HEK293 (cell line): ENCODE data around the gene GUCY2D.

Source experiments
- BCL11B ChIP-seq: fragments of 450-650 bp; formaldehyde crosslinking; IDR thresholded peaks from 2 replicates; pipeline ENCODE4 v1.5.1; 2016; ENCODE audit warnings: low read depth, missing biosample characterization, missing genetic modification characterization
- FEZF1 ChIP-seq: fragments of 450-650 bp; formaldehyde crosslinking; IDR thresholded peaks from 2 replicates; pipeline ENCODE4 v1.5.1; 2016; ENCODE audit warnings: missing biosample characterization, missing genetic modification characterization
- KLF10 ChIP-seq: fragments of 450-650 bp; IDR thresholded peaks from 2 replicates; pipeline ENCODE4 v1.5.1; 2018; ENCODE audit warnings: missing biosample characterization, mild to moderate bottlenecking, missing genetic modification characterization
- KLF8 ChIP-seq: fragments of 450-650 bp; formaldehyde crosslinking; IDR thresholded peaks from 2 replicates; pipeline ENCODE4 v1.5.1; 2016; ENCODE audit warnings: missing biosample characterization, missing genetic modification characterization
- MZF1 ChIP-seq: fragments of 450-650 bp; formaldehyde crosslinking; IDR thresholded peaks from 2 replicates; pipeline ENCODE4 v1.5.1; 2017; ENCODE audit warnings: missing biosample characterization, missing genetic modification characterization, borderline replicate concordance
- PRDM10 ChIP-seq: fragments of 450-650 bp; formaldehyde crosslinking; IDR thresholded peaks from 2 replicates; pipeline ENCODE4 v1.5.1; 2016; ENCODE audit warnings: missing biosample characterization, missing genetic modification characterization
- PRDM4 ChIP-seq: fragments of 450-650 bp; formaldehyde crosslinking; IDR thresholded peaks from 2 replicates; pipeline ENCODE4 v1.5.1; 2017; ENCODE audit warnings: missing biosample characterization, missing genetic modification characterization
- ZNF175 ChIP-seq: fragments of 450-650 bp; formaldehyde crosslinking; IDR thresholded peaks from 2 replicates; pipeline ENCODE4 v1.5.1; 2016; ENCODE audit warnings: missing biosample characterization, missing genetic modification characterization
- ZNF214 ChIP-seq: fragments of 450-650 bp; formaldehyde crosslinking; IDR thresholded peaks from 2 replicates; pipeline ENCODE4 v1.5.1; 2017; ENCODE audit warnings: missing biosample characterization, mild to moderate bottlenecking, missing genetic modification characterization, borderline replicate concordance
- ZNF239 ChIP-seq: fragments of 450-650 bp; formaldehyde crosslinking; IDR thresholded peaks from 2 replicates; pipeline ENCODE4 v1.5.1; 2016; ENCODE audit warnings: missing biosample characterization, missing genetic modification characterization
- ZNF266 ChIP-seq: fragments of 450-650 bp; formaldehyde crosslinking; IDR thresholded peaks from 2 replicates; pipeline ENCODE4 v1.5.1; 2016; ENCODE audit warnings: missing biosample characterization, missing genetic modification characterization, low read depth
- ZNF324 ChIP-seq: fragments of 450-650 bp; formaldehyde crosslinking; IDR thresholded peaks from 2 replicates; pipeline ENCODE4 v1.5.1; 2016; ENCODE audit warnings: missing biosample characterization, missing genetic modification characterization
- ZNF391 ChIP-seq: fragments of 450-650 bp; formaldehyde crosslinking; IDR thresholded peaks from 2 replicates; pipeline ENCODE4 v1.5.1; 2016; ENCODE audit warnings: low read depth, missing biosample characterization, missing genetic modification characterization, borderline replicate concordance
- ZNF473 ChIP-seq: fragments of 450-650 bp; formaldehyde crosslinking; IDR thresholded peaks from 2 replicates; pipeline ENCODE4 v1.5.1; 2017; ENCODE audit warnings: missing biosample characterization, missing genetic modification characterization
- ZNF530 ChIP-seq: fragments of 450-650 bp; formaldehyde crosslinking; IDR thresholded peaks from 2 replicates; pipeline ENCODE4 v1.5.1; 2016; ENCODE audit warnings: low read depth, missing biosample characterization, missing genetic modification characterization
- ZNF549 ChIP-seq: fragments of 450-650 bp; IDR thresholded peaks from 2 replicates; pipeline ENCODE4 v1.5.1; 2018; ENCODE audit warnings: missing biosample characterization, missing genetic modification characterization, mild to moderate bottlenecking, inconsistent platforms, moderate library complexity
- ZNF768 ChIP-seq: fragments of 450-650 bp; formaldehyde crosslinking; IDR thresholded peaks from 2 replicates; pipeline ENCODE4 v1.5.1; 2018; ENCODE audit warnings: missing biosample characterization, mild to moderate bottlenecking, missing genetic modification characterization
- ZNF777 ChIP-seq: fragments of 450-650 bp; formaldehyde crosslinking; IDR thresholded peaks from 2 replicates; pipeline ENCODE4 v1.5.1; 2017; ENCODE audit warnings: missing biosample characterization, missing genetic modification characterization, borderline replicate concordance
- ZSCAN16 ChIP-seq: fragments of 450-650 bp; formaldehyde crosslinking; IDR thresholded peaks from 2 replicates; pipeline ENCODE4 v1.5.1; 2016; ENCODE audit warnings: missing biosample characterization, missing genetic modification characterization
- ZXDB ChIP-seq: fragments of 450-650 bp; formaldehyde crosslinking; IDR thresholded peaks from 2 replicates; pipeline ENCODE4 v1.5.1; 2016; ENCODE audit warnings: missing biosample characterization, missing genetic modification characterization
- TF ChIP-seq, protein P1 (sequence below): fragments of 450-650 bp; formaldehyde crosslinking; IDR thresholded peaks from 2 replicates; pipeline ENCODE4 v1.5.1; 2017; ENCODE audit warnings: missing biosample characterization, missing genetic modification characterization
- TF ChIP-seq, protein P2 (sequence below): fragments of 450-650 bp; formaldehyde crosslinking; IDR thresholded peaks from 2 replicates; pipeline ENCODE4 v1.5.1; 2016; ENCODE audit warnings: missing biosample characterization, missing genetic modification characterization, borderline replicate concordance
- TF ChIP-seq, protein P3 (sequence below): fragments of 450-650 bp; formaldehyde crosslinking; conservative IDR thresholded peaks from 2 replicates; pipeline ENCODE4 v1.5.1; 2016; ENCODE audit warnings: low read depth, missing biosample characterization, missing genetic modification characterization

The GUCY2D gene

DNA sequence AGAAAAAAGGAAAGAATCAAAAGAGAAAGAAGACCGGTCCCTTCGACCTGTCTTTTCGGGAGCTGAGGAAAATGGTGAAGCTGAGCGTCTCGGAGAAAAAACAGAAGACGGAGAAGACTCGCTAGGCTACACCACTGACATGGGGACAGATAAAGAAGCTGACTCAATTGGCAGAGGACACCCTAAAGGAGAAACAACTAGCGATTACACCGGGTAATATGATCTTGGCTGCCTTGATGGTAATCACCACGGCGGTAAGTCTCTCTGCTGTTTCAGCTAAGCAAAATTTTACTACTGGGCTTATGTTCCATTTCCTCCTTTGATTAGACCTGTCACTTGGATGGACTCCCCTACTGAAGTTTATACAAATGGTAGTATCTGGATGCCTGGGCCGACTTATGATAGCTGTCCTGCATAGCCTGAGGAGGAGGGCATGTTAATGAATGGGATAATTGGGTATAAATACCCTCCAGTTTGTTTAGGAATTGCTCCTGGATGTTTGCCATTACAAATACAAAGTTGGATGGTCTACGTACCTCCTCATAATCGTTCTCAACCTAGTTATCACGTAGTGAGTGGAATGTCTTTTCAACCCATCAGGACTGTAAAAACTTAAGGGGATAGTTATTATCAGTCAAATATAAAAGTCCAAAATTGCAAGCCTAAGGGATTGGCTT is 60.5 kb downstream of the GUCY2D start (continued):
- TF ChIP-seq BCL11B (no peak), ZXDB (tag by site-specific recombination) (no peak), ZNF549 (tag by site-specific recombination) (no peak), PRDM10 (tag by site-specific recombination) (peak; percentile 99), ZNF391 (tag by site-specific recombination) (no peak), PRDM4 (tag by site-specific recombination) (peak; percentile 55; the same call in 1 of the 2 replicates), ZNF473 (no peak), FEZF1 (tag by site-specific recombination) (peak; percentile 73), ZSCAN16 (tag by site-specific recombination) (no peak), ZNF175 (no peak), ZNF530 (tag by site-specific recombination) (no peak), ZNF239 (tag by site-specific recombination) (no peak), ZNF768 (tag by site-specific recombination) (no peak), ZNF777 (tag by site-specific recombination) (no peak), ZNF324 (tag by site-specific recombination) (no peak), KLF10 (tag by site-specific recombination) (no peak), ZNF214 (tag by site-specific recombination) (no peak), ZNF266 (tag by site-specific recombination) (no peak), MZF1 (tag by site-specific recombination) (no peak), KLF8 (peak; percentile 47)
- TF ChIP-seq, protein P1, sequence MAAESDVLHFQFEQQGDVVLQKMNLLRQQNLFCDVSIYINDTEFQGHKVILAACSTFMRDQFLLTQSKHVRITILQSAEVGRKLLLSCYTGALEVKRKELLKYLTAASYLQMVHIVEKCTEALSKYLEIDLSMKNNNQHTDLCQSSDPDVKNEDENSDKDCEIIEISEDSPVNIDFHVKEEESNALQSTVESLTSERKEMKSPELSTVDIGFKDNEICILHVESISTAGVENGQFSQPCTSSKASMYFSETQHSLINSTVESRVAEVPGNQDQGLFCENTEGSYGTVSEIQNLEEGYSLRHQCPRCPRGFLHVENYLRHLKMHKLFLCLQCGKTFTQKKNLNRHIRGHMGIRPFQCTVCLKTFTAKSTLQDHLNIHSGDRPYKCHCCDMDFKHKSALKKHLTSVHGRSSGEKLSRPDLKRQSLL (tag by site-specific recombination), result no peak
- TF ChIP-seq, protein P2, sequence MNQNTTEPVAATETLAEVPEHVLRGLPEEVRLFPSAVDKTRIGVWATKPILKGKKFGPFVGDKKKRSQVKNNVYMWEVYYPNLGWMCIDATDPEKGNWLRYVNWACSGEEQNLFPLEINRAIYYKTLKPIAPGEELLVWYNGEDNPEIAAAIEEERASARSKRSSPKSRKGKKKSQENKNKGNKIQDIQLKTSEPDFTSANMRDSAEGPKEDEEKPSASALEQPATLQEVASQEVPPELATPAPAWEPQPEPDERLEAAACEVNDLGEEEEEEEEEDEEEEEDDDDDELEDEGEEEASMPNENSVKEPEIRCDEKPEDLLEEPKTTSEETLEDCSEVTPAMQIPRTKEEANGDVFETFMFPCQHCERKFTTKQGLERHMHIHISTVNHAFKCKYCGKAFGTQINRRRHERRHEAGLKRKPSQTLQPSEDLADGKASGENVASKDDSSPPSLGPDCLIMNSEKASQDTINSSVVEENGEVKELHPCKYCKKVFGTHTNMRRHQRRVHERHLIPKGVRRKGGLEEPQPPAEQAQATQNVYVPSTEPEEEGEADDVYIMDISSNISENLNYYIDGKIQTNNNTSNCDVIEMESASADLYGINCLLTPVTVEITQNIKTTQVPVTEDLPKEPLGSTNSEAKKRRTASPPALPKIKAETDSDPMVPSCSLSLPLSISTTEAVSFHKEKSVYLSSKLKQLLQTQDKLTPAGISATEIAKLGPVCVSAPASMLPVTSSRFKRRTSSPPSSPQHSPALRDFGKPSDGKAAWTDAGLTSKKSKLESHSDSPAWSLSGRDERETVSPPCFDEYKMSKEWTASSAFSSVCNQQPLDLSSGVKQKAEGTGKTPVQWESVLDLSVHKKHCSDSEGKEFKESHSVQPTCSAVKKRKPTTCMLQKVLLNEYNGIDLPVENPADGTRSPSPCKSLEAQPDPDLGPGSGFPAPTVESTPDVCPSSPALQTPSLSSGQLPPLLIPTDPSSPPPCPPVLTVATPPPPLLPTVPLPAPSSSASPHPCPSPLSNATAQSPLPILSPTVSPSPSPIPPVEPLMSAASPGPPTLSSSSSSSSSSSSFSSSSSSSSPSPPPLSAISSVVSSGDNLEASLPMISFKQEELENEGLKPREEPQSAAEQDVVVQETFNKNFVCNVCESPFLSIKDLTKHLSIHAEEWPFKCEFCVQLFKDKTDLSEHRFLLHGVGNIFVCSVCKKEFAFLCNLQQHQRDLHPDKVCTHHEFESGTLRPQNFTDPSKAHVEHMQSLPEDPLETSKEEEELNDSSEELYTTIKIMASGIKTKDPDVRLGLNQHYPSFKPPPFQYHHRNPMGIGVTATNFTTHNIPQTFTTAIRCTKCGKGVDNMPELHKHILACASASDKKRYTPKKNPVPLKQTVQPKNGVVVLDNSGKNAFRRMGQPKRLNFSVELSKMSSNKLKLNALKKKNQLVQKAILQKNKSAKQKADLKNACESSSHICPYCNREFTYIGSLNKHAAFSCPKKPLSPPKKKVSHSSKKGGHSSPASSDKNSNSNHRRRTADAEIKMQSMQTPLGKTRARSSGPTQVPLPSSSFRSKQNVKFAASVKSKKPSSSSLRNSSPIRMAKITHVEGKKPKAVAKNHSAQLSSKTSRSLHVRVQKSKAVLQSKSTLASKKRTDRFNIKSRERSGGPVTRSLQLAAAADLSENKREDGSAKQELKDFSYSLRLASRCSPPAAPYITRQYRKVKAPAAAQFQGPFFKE (tag by site-specific recombination), result no peak
- TF ChIP-seq, protein P3, sequence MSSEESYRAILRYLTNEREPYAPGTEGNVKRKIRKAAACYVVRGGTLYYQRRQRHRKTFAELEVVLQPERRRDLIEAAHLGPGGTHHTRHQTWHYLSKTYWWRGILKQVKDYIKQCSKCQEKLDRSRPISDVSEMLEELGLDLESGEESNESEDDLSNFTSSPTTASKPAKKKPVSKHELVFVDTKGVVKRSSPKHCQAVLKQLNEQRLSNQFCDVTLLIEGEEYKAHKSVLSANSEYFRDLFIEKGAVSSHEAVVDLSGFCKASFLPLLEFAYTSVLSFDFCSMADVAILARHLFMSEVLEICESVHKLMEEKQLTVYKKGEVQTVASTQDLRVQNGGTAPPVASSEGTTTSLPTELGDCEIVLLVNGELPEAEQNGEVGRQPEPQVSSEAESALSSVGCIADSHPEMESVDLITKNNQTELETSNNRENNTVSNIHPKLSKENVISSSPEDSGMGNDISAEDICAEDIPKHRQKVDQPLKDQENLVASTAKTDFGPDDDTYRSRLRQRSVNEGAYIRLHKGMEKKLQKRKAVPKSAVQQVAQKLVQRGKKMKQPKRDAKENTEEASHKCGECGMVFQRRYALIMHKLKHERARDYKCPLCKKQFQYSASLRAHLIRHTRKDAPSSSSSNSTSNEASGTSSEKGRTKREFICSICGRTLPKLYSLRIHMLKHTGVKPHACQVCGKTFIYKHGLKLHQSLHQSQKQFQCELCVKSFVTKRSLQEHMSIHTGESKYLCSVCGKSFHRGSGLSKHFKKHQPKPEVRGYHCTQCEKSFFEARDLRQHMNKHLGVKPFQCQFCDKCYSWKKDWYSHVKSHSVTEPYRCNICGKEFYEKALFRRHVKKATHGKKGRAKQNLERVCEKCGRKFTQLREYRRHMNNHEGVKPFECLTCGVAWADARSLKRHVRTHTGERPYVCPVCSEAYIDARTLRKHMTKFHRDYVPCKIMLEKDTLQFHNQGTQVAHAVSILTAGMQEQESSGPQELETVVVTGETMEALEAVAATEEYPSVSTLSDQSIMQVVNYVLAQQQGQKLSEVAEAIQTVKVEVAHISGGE (tag by site-specific recombination), result no peak
